PC-3 (cell line): ENCODE measurements around the gene PLOD3. TPM values are rescaled to one million over a fixed set of nuclear protein-coding genes. Genes with fewer than 3 reads are reported as not detected.

Experiments
- ATAC-seq: fragments of 200-7000 bp; cut with Tn5 transposase; 2 replicates; pipeline ENCODE4 v1.9.1; 2020; ENCODE audit warnings: mild to moderate bottlenecking, moderate library complexity
- BruUV-seq: library from RNA; stranded (reverse); fragments of 400-500 nt; replicated peaks from 2 replicates; lab custom pipeline; 2021; lab: Mats Ljungman, UMichigan
- CTCF ChIA-PET: fragments of 300-600 bp; sonication (Branson Sonifier 250); formaldehyde crosslinking; loops from one replicate; lab custom pipeline; 2022; ENCODE audit warnings: antibody characterized with exemption; lab: Charles Lee
- POLR2A ChIA-PET: fragments of 300-600 bp; sonication (Branson Sonifier 250); formaldehyde crosslinking; loops from one replicate; lab custom pipeline; 2022; ENCODE audit warnings: antibody characterized with exemption; ENCODE audit not compliant: unreplicated experiment; lab: Charles Lee
- DNase-seq: peaks from one replicate; pipeline ENCODE4 v3.0.0-alpha.2; 2015
- H2AFZ ChIP-seq: fragments of 300-600 bp; sonication (generic); 2 replicates; pipeline ENCODE4 v1.6.0; 2016; ENCODE audit warnings: antibody characterized with exemption, low read length
- H3F3A ChIP-seq: fragments of 300-600 bp; sonication (generic); one replicate; pipeline ENCODE4 v1.6.0; 2017; ENCODE audit warnings: antibody characterized with exemption, low read length, control low read depth, mild to moderate bottlenecking; ENCODE audit not compliant: unreplicated experiment
- H3K27ac ChIP-seq: fragments of 300-600 bp; sonication (generic); 2 replicates; pipeline ENCODE4 v1.5.1; 2016; ENCODE audit warnings: mild to moderate bottlenecking, low read length
- H3K27me3 ChIP-seq: fragments of 300-600 bp; sonication (generic); 2 replicates; pipeline ENCODE4 v1.6.1; 2016; ENCODE audit warnings: low read length, mixed read lengths
- H3K36me3 ChIP-seq: fragments of 300-600 bp; sonication (generic); 2 replicates; pipeline ENCODE4 v1.6.1; 2016; ENCODE audit warnings: low read depth, mixed run types, low read length, mixed read lengths
- H3K4me1 ChIP-seq: fragments of 300-600 bp; sonication (generic); 2 replicates; pipeline ENCODE4 v1.5.1; 2016; ENCODE audit warnings: low read length; ENCODE audit not compliant: insufficient read depth
- H3K4me2 ChIP-seq: fragments of 300-600 bp; sonication (generic); 2 replicates; pipeline ENCODE4 v1.6.0; 2016; ENCODE audit warnings: low read length
- H3K4me3 ChIP-seq: fragments of 300-600 bp; sonication (generic); 2 replicates; pipeline ENCODE4 v1.5.1; 2016; ENCODE audit warnings: mild to moderate bottlenecking, low read length, mixed read lengths
- H3K79me2 ChIP-seq: fragments of 300-600 bp; sonication (generic); 2 replicates; pipeline ENCODE4 v1.6.1; 2017; ENCODE audit warnings: low read length, mixed read lengths
- H3K9ac ChIP-seq: fragments of 300-600 bp; sonication (generic); 2 replicates; pipeline ENCODE4 v1.6.0; 2016; ENCODE audit warnings: mild to moderate bottlenecking, low read length
- H3K9me2 ChIP-seq: fragments of 300-600 bp; sonication (generic); replicated peaks from 2 replicates; pipeline ENCODE4 v1.6.1; 2016; ENCODE audit warnings: mixed run types, low read length, mixed read lengths
- H3K9me3 ChIP-seq: fragments of 300-600 bp; sonication (generic); 2 replicates; pipeline ENCODE4 v1.6.1; 2016; ENCODE audit warnings: low read length, mixed read lengths
- H4K20me1 ChIP-seq: fragments of 300-600 bp; sonication (generic); 2 replicates; pipeline ENCODE4 v1.6.1; 2016; ENCODE audit warnings: low read length, mixed read lengths
- EZH2 ChIP-seq: fragments of 300-600 bp; sonication (generic); IDR thresholded peaks from one replicate; pipeline ENCODE4 v1.6.1; 2017; ENCODE audit warnings: antibody characterized with exemption, mild to moderate bottlenecking, low read length; ENCODE audit not compliant: unreplicated experiment
- EZH2phosphoT487 ChIP-seq: fragments of 300-600 bp; sonication (generic); IDR thresholded peaks from 2 replicates; pipeline ENCODE4 v1.6.1; 2018; ENCODE audit warnings: mild to moderate bottlenecking, antibody characterized with exemption, low read length, borderline replicate concordance
- intact Hi-C: fragments of 100-400 bp; cut with micrococcal nuclease; formaldehyde crosslinking; loops from 2 replicates; pipeline ENCODE4 v1.9.0; 2023
- total RNA-seq: library from RNA; depleted of rRNA; stranded (reverse); fragments of >200 nt; gene quantifications from 2 replicates; pipeline ENCODE4 v1.2.3, GENCODE V29; 2014
- TF ChIP-seq, protein P1 (sequence below): fragments of 300-600 bp; sonication (generic); conservative IDR thresholded peaks from 2 replicates; pipeline ENCODE4 v1.5.1; 2017; ENCODE audit warnings: antibody characterized with exemption, low read depth, mild to moderate bottlenecking, low read length

The PLOD3 gene
- total RNA-seq, 1 experiment from 2014 or later: 66.6 TPM

DNA sequence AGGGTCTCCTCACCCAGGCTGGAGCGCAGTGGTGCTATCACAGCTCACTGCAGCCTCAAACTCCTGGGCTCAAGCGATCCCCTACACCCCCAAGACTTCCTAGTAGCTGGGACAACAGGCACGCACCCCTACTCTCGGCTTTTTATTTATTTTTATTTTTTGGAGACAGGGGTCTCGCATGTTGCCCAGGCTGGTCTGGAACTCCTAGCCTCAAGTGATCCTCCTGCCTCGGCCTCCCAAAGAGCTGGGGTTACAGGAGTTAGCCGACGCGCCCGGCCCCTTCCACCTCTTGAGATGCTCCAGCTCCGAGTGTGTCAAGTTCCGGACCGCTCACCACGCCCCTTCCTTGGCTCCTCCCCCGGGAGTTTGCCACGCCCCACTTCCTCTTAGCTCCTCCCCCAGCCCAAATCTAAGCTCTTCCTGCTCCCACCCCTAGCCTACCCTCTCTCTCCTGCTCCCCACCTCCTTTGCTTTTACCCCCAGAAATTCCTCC is 43.6 kb downstream of the PLOD3 start:
- peak; percentile 77 for ATAC-seq
- Histone ChIP-seq H3K27me3 (peaks cover 41% of the 10 kb centered on the region), H3K27ac (no peak overlapping the region), H2AFZ (peak overlapping the region; percentile 63), H3K9me2 (no peaks in the 10 kb centered on the region), H4K20me1 (no peaks in the 10 kb centered on the region), H3K4me3 (peak overlapping the region; percentile 57), H3K4me2 (peak overlapping the region; percentile 83), H3K36me3 (no peaks in the 10 kb centered on the region), H3K9me3 (no peaks in the 10 kb centered on the region), H3K9ac (peak overlapping the region; percentile 16; the same call in 1 of the 2 replicates), H3K79me2 (no peaks in the 10 kb centered on the region), H3F3A (no peaks in the 10 kb centered on the region), H3K4me1 (peaks cover 28% of the 10 kb centered on the region)
- TF ChIP-seq EZH2 (no peak), EZH2phosphoT487 (no peak)
- TF ChIP-seq, protein P1, sequence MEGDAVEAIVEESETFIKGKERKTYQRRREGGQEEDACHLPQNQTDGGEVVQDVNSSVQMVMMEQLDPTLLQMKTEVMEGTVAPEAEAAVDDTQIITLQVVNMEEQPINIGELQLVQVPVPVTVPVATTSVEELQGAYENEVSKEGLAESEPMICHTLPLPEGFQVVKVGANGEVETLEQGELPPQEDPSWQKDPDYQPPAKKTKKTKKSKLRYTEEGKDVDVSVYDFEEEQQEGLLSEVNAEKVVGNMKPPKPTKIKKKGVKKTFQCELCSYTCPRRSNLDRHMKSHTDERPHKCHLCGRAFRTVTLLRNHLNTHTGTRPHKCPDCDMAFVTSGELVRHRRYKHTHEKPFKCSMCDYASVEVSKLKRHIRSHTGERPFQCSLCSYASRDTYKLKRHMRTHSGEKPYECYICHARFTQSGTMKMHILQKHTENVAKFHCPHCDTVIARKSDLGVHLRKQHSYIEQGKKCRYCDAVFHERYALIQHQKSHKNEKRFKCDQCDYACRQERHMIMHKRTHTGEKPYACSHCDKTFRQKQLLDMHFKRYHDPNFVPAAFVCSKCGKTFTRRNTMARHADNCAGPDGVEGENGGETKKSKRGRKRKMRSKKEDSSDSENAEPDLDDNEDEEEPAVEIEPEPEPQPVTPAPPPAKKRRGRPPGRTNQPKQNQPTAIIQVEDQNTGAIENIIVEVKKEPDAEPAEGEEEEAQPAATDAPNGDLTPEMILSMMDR: no peak
- no TSS peak for BruUV-seq
- intact Hi-C loops: no loop called here
- ChIA-PET CTCF (interaction anchor here (0.5 to 0.8 kb wide), 2 partner anchors 19 to 30 kb away, joined by 3 to 5 read pairs; no protein-coding TSS in a partner anchor), POLR2A (interaction anchor here (0.5 to 0.6 kb wide), 3 partner anchors 8 to 561 kb away, joined by 3 to 7 read pairs (median 4); partner anchors contain the start of gene MOSPD3)
- peak; percentile 75 for DNase-seq

DNA sequence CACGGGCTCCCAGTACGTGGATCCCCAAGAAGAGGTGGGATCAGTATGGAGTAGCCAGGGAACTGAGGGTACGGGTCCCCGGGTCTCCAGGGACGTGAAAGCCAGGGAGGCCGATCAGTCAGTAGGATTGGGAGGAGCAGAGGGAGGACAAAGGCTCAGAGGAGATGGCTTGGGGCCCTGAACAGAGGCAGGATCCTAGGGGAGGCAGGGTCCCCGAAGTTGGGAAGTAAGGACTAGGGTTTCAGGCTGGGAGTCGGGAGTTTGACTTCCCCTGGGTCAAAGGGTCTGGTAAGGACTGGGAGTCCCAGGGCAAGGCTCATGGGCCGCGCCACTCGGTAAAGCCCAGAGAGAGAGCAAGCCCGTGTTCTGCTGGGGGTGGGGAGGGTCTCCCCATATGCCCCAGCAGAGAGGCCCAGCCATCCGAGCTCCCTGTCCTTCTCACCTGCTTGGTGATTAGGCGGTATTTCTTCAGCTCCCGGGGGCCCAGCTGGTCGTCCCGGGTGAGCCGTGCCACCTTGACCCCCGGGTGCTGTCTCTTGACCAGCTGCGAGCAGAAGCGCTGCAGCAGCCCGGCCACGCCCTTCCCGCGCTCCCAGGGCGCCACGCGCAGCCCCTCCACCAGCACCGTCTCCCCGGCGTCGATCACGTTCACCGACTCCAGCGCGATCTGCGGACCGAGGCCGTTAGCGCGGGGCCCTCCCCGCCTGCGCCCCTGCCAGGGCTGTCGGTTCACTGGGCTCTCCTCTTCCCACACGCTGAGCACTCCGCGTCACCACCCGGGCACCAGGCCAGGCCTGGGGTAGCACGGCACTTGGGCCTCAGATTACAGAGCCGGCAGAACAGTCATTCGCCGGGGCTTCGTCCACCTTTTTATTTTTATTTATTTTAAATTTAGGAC is 44.3 kb downstream of the PLOD3 start:
- Histone ChIP-seq H3K27ac (no peak overlapping the region), H3K27me3 (peaks cover 39% of the 10 kb centered on the region), H3K4me3 (peak overlapping the region; percentile 57), H3K79me2 (no peaks in the 10 kb centered on the region), H3K36me3 (no peaks in the 10 kb centered on the region), H3K4me1 (peaks cover 35% of the 10 kb centered on the region), H3K9ac (peak overlapping the region; percentile 16; the same call in 1 of the 2 replicates), H3F3A (no peaks in the 10 kb centered on the region), H3K9me3 (no peaks in the 10 kb centered on the region), H4K20me1 (no peaks in the 10 kb centered on the region), H2AFZ (peak overlapping the region; percentile 63; the same call in 1 of the 2 replicates), H3K9me2 (no peaks in the 10 kb centered on the region), H3K4me2 (peak overlapping the region; percentile 83)
- no TSS peak for BruUV-seq
- DNase-seq (peak; percentile 91), ATAC-seq (peak; percentile 82)
- TF ChIP-seq EZH2phosphoT487 (no peak), EZH2 (no peak)
- TF ChIP-seq, protein P1: no peak
- ChIA-PET CTCF (no interaction called here), POLR2A (interaction anchor here (0.5 kb wide), 1 partner anchor 21 kb away, joined by 7 read pairs; no protein-coding TSS in a partner anchor)
- intact Hi-C loops: no loop called here
